HCT116 (cell line): ENCODE data around the gene MSH3. TPM values are rescaled to one million over a fixed set of nuclear protein-coding genes. Genes with fewer than 3 reads are reported as not detected.

ENCODE experiments used
- ATAC-seq: fragments of 200-7000 bp; cut with Tn5 transposase; 2 replicates; pipeline ENCODE4 v1.9.1; 2020; ENCODE audit warnings: mild to moderate bottlenecking, moderate library complexity
- BruUV-seq: library from RNA; stranded (reverse); fragments of 400-500 nt; replicated peaks from 2 replicates; lab custom pipeline; 2021; lab: Mats Ljungman, UMichigan
- CTCF ChIA-PET: fragments of 300-600 bp; sonication (Branson Sonifier 250); formaldehyde crosslinking; loops from one replicate; lab custom pipeline; 2021; ENCODE audit warnings: antibody characterized with exemption; lab: Charles Lee
- POLR2A ChIA-PET: fragments of 300-600, 350-600 bp; sonication (Branson Sonifier 250); formaldehyde crosslinking; loops from one replicate; lab custom pipeline; 2021; ENCODE audit warnings: antibody characterized with exemption; lab: Charles Lee
- RAD21 ChIA-PET, 2 experiments: fragments of 300-600 bp; sonication (Branson Sonifier 250); formaldehyde crosslinking; loops; one replicate each; lab custom pipeline; 2023; ENCODE audit warnings: low total read pairs in 2 of 2; ENCODE audit not compliant: uncharacterized antibody in 2 of 2, unreplicated experiment in 2 of 2, low non-redundant PET in 1 of 2; lab: Charles Lee
- DNase-seq: peaks from one replicate; pipeline ENCODE4 v3.0.0-alpha.2; 2010; ENCODE audit warnings: low read depth, low spot score
- H2AFZ ChIP-seq: fragments of 200-600 bp; shearing (Covaris generic), sonication (generic); 2 replicates; pipeline ENCODE4 v1.6.1; 2017; ENCODE audit warnings: low read depth, mixed run types, mixed read lengths, antibody characterized with exemption, low read length; ENCODE audit not compliant: poor library complexity, severe bottlenecking
- H3K27ac ChIP-seq: 2 replicates; pipeline ENCODE4 v1.5.1; 2012; ENCODE audit warnings: low read depth, low read length
- H3K27me3 ChIP-seq: fragments of 200-600 bp; sonication (generic); 2 replicates; pipeline ENCODE4 v1.6.1; 2016; ENCODE audit warnings: mixed run types, low read length, mixed read lengths; ENCODE audit not compliant: insufficient read depth
- H3K36me3 ChIP-seq, 2 experiments: fragments of 200-500 bp in 1 of 2; fragments of 200-600 bp in 1 of 2; sonication (Bioruptor generic) in 1 of 2; sonication (generic) in 1 of 2; 2 replicates each; pipeline versions ENCODE4 v1.5.1 to v1.6.1; 2014 to 2016; ENCODE audit warnings: low read length in 2 of 2, inconsistent platforms in 1 of 2, mixed read lengths in 1 of 2, mixed run types in 1 of 2; ENCODE audit not compliant: insufficient read depth in 2 of 2, control insufficient read depth in 1 of 2
- H3K4me1 ChIP-seq, 2 experiments: fragments of 200-600 bp in 1 of 2; sonication (generic) in 1 of 2; 2 replicates each; pipeline versions ENCODE4 v1.5.1 to v1.6.1; 2012 to 2017; ENCODE audit warnings: low read length in 2 of 2, inconsistent platforms in 1 of 2, mild to moderate bottlenecking in 1 of 2, mixed read lengths in 1 of 2, mixed run types in 1 of 2, moderate library complexity in 1 of 2; ENCODE audit not compliant: insufficient read depth in 2 of 2, control insufficient read depth in 1 of 2
- H3K4me2 ChIP-seq: fragments of 200-600 bp; sonication (generic); 2 replicates; pipeline ENCODE4 v1.6.1; 2017; ENCODE audit warnings: mixed run types, low read length, mixed read lengths
- H3K4me3 ChIP-seq, 2 experiments: fragments of 200-600 bp in 1 of 2; sonication (generic) in 1 of 2; replicated peaks in 1 of 2; 2 replicates each; pipeline ENCODE4 v1.5.1; 2011 to 2016; ENCODE audit warnings: low read length in 2 of 2, control low read depth in 1 of 2, low read depth in 1 of 2, mild to moderate bottlenecking in 1 of 2, mixed read lengths in 1 of 2, mixed run types in 1 of 2
- H3K79me2 ChIP-seq: fragments of 200-600 bp; sonication (generic); 2 replicates; pipeline ENCODE4 v1.6.1; 2017; ENCODE audit warnings: mild to moderate bottlenecking, mixed run types, low read length, moderate library complexity, mixed read lengths; ENCODE audit not compliant: insufficient read depth
- H3K9ac ChIP-seq: fragments of 200-600 bp; sonication (generic); 2 replicates; pipeline ENCODE4 v1.6.1; 2016; ENCODE audit warnings: low read length, mixed read lengths
- H3K9me2 ChIP-seq: fragments of 200-600 bp; sonication (generic), shearing (Covaris generic); 2 replicates; pipeline ENCODE4 v1.6.1; 2017; ENCODE audit warnings: mixed run types, mild to moderate bottlenecking, moderate library complexity; ENCODE audit not compliant: insufficient read depth
- H3K9me3 ChIP-seq, 2 experiments: fragments of 200-500 bp in 1 of 2; fragments of 200-600 bp in 1 of 2; sonication (Bioruptor generic) in 1 of 2; sonication (generic) in 1 of 2; 2 replicates each; pipeline ENCODE4 v1.6.1; 2014 to 2017; ENCODE audit warnings: low read length in 2 of 2, mixed read lengths in 2 of 2, inconsistent platforms in 1 of 2, low read depth in 1 of 2, mild to moderate bottlenecking in 1 of 2, mixed run types in 1 of 2, moderate library complexity in 1 of 2; ENCODE audit not compliant: control insufficient read depth in 1 of 2, insufficient read depth in 1 of 2
- H4K20me1 ChIP-seq: fragments of 200-600 bp; sonication (generic), shearing (Covaris generic); 2 replicates; pipeline ENCODE4 v1.6.1; 2017; ENCODE audit warnings: mixed run types, mild to moderate bottlenecking, moderate library complexity; ENCODE audit not compliant: insufficient read depth
- CBX3 ChIP-seq: IDR thresholded peaks from 2 replicates; pipeline ENCODE4 v1.6.1; 2012; ENCODE audit warnings: low read depth
- CEBPB ChIP-seq: IDR thresholded peaks from 2 replicates; pipeline ENCODE4 v1.6.1; 2012; ENCODE audit warnings: low read depth
- EGR1 ChIP-seq: IDR thresholded peaks from 2 replicates; pipeline ENCODE4 v1.6.1; 2012; ENCODE audit warnings: low read depth
- EZH2 ChIP-seq: fragments of 200-600 bp; sonication (generic); IDR thresholded peaks from 2 replicates; pipeline ENCODE4 v1.6.1; 2017; ENCODE audit warnings: antibody characterized with exemption, mixed run types
- EZH2phosphoT487 ChIP-seq: fragments of 200-600 bp; IDR thresholded peaks from 2 replicates; pipeline ENCODE4 v1.6.1; 2018; ENCODE audit warnings: antibody characterized with exemption, borderline replicate concordance
- POLR2AphosphoS5 ChIP-seq: IDR thresholded peaks from 2 replicates; pipeline ENCODE4 v1.6.1; 2011; ENCODE audit warnings: mild to moderate bottlenecking, low read depth, low read length, moderate library complexity
- REST ChIP-seq: IDR thresholded peaks from 2 replicates; pipeline ENCODE4 v1.6.1; 2012; ENCODE audit warnings: low read depth
- SRF ChIP-seq: IDR thresholded peaks from 2 replicates; pipeline ENCODE4 v1.6.1; 2012; ENCODE audit warnings: low read depth
- ZNF274 ChIP-seq: fragments of 200-500 bp; sonication (Bioruptor generic); IDR thresholded peaks from 2 replicates; pipeline ENCODE4 v1.6.1; 2014; ENCODE audit warnings: mild to moderate bottlenecking, low read depth, low read length, inconsistent platforms
- intact Hi-C: fragments of 100-400 bp; cut with micrococcal nuclease; formaldehyde crosslinking; loops from 2 replicates; pipeline ENCODE4 v1.10.0; 2022
- total RNA-seq: library from RNA; stranded (reverse); gene quantifications from one replicate; pipeline ENCODE4 v1.2.1, GENCODE V29; 2021; ENCODE audit not compliant: unreplicated experiment

MSH3 gene
- total RNA-seq, 1 experiment from 2014 or later = 4.9 TPM

- no peaks in the 10 kb centered on the region for H3K27me3 ChIP-seq
- no peaks in the 10 kb centered on the region for H4K20me1 ChIP-seq
- no TSS peak for BruUV-seq
- H3K36me3 ChIP-seq = peaks cover 16 to 29% of the 10 kb centered on the region in 2 experiments; a peak in 3 of 4 replicates
- DNase-seq (no peak), ATAC-seq (no peak)
- H3K9me3 ChIP-seq = no peaks in the 10 kb centered on the region
- no peak overlapping the region for H2AFZ ChIP-seq
- ChIA-PET CTCF (no interaction called here), POLR2A (no interaction called here), RAD21 (no interaction called here)
- no peak overlapping the region for H3K4me3 ChIP-seq
- no peak overlapping the region for H3K4me2 ChIP-seq
- no peak overlapping the region for H3K27ac ChIP-seq
- peaks cover 6% of the 10 kb centered on the region; the same call in 1 of the 2 replicates for H3K79me2 ChIP-seq
- no peak for TF ChIP-seq EZH2
- no peak for TF ChIP-seq CBX3
- TF ChIP-seq CEBPB = no peak
- no peak for TF ChIP-seq POLR2AphosphoS5
- TF ChIP-seq EZH2phosphoT487 = no peak
- no peak for TF ChIP-seq REST
- TF ChIP-seq SRF = no peak
- TF ChIP-seq EGR1 = no peak
- no peak for TF ChIP-seq ZNF274
- no peak overlapping the region for H3K9ac ChIP-seq
- H3K4me1 ChIP-seq = no peaks in the 10 kb centered on the region
- intact Hi-C loops = no loop called here
- no peaks in the 10 kb centered on the region for H3K9me2 ChIP-seq
Observed at GRCh38 chr5:80641353-80641752, 13.1 kb upstream of the MSH3 start.
